Activated CD4-positive, alpha-beta T cell treated with anti-CD3 and anti-CD28 coated beads for 36 hours (primary cell): Measurements from ENCODE around the gene C1orf159. TPM values are rescaled to one million over a fixed set of nuclear protein-coding genes. Genes with fewer than 3 reads are reported as not detected.

ENCODE experiments used
- ATAC-seq: fragments of 200-7000 bp; cut with Tn5 transposase; one replicate; pipeline ENCODE4 v1.10.0; 2021; ENCODE audit warnings: mild to moderate bottlenecking, moderate library complexity
- CTCF ChIA-PET: fragments of 350-600 bp; sonication (Branson Sonifier 250); formaldehyde crosslinking; loops from one replicate; lab custom pipeline; 2021; ENCODE audit warnings: antibody characterized with exemption; lab: Charles Lee
- POLR2A ChIA-PET: fragments of 350-600 bp; sonication (Branson Sonifier 250); formaldehyde crosslinking; loops from one replicate; lab custom pipeline; 2021; ENCODE audit warnings: antibody characterized with exemption, inconsistent platforms; lab: Charles Lee
- DNase-seq: peaks from one replicate; pipeline ENCODE4 v3.0.0-alpha.2; 2020
- H3K27ac Mint-ChIP-seq: one replicate; pipeline ENCODE4 v1.8.0; 2021; ENCODE audit warnings: mixed read lengths
- H3K27me3 Mint-ChIP-seq: one replicate; pipeline ENCODE4 v1.8.0; 2021; ENCODE audit warnings: mixed read lengths
- H3K36me3 Mint-ChIP-seq: one replicate; pipeline ENCODE4 v1.8.0; 2021; ENCODE audit warnings: low read depth, mixed read lengths
- H3K4me1 Mint-ChIP-seq: one replicate; pipeline ENCODE4 v1.8.0; 2021; ENCODE audit warnings: mixed read lengths
- H3K4me3 Mint-ChIP-seq: one replicate; pipeline ENCODE4 v1.8.0; 2021; ENCODE audit warnings: mild to moderate bottlenecking, moderate library complexity, mixed read lengths
- H3K9me3 Mint-ChIP-seq: one replicate; pipeline ENCODE4 v1.8.0; 2021; ENCODE audit warnings: low read depth, mixed read lengths
- intact Hi-C, 2 experiments: fragments of 100-400 bp; cut with DNase I in 1 of 2; cut with micrococcal nuclease in 1 of 2; formaldehyde crosslinking; loops; one replicate each; pipeline versions ENCODE4 v1.14.2 to v1.15.1; 2022 to 2024; cut with DNase I, micrococcal nuclease
- total RNA-seq, 2 experiments: library from RNA; stranded (reverse); gene quantifications; one replicate each; pipeline ENCODE4 v1.2.3, GENCODE V29; 2021

Gene C1orf159
- total RNA-seq, 2 experiments from 2014 or later = 11.3 to 13.5 TPM

GRCh38 chr1:1033009-1033587 is 82.8 kb downstream of the C1orf159 start:
- CTCF ChIA-PET = interaction anchor here (0.7 to 1.3 kb wide), 9 partner anchors 9 to 258 kb away, joined by 3 to 6 read pairs (median 3); no protein-coding TSS in a partner anchor

GRCh38 chr1:1032424-1032823 is 83.5 kb downstream of the C1orf159 start:
- peak; percentile 56 for DNase-seq
- ChIA-PET POLR2A (interaction anchor here (1.1 kb wide), 1 partner anchor 31 kb away, joined by 5 read pairs; no protein-coding TSS in a partner anchor), CTCF (interaction anchor here (0.5 to 1.0 kb wide), 5 partner anchors 31 to 258 kb away, joined by 3 to 4 read pairs (median 3); no protein-coding TSS in a partner anchor)
- peak; percentile 15 for ATAC-seq
- peak overlapping the region; percentile 49 for H3K4me3 Mint-ChIP-seq
- no peaks in the 10 kb centered on the region for H3K36me3 Mint-ChIP-seq
- peaks cover 5% of the 10 kb centered on the region for H3K4me1 Mint-ChIP-seq
- intact Hi-C loops = loop anchor here (2.0 to 10.0 kb wide), 4 partner anchors 30 to 272 kb away; partner anchors contain the start of genes ACAP3 (in 1 of the 2), PERM1 (in 1 of the 2) and PUSL1 (in 1 of the 2)
- H3K9me3 Mint-ChIP-seq = no peaks in the 10 kb centered on the region
- H3K27me3 Mint-ChIP-seq = peaks cover 16% of the 10 kb centered on the region
- H3K27ac Mint-ChIP-seq = peak overlapping the region; percentile 23

More at GRCh38 chr1:1033009-1033587, 82.8 kb downstream of the C1orf159 start:
- peak; percentile 97 for DNase-seq
- POLR2A ChIA-PET = interaction anchor here (0.5 to 1.1 kb wide), 2 partner anchors 16 to 31 kb away, joined by 3 to 5 read pairs; no protein-coding TSS in a partner anchor
- peak overlapping the region; percentile 33 for H3K4me3 Mint-ChIP-seq
- no peak overlapping the region for H3K27ac Mint-ChIP-seq
- H3K9me3 Mint-ChIP-seq = no peaks in the 10 kb centered on the region
- peaks cover 18% of the 10 kb centered on the region for H3K27me3 Mint-ChIP-seq
- H3K4me1 Mint-ChIP-seq = peaks cover 5% of the 10 kb centered on the region
- ATAC-seq = peak; percentile 95
- intact Hi-C loops = loop anchor here (1.0 to 10.0 kb wide), 15 partner anchors 14 to 342 kb away; partner anchors contain the start of genes C1orf159 (in 2 of the 2), PUSL1 (in 2 of the 2), ACAP3 (in 1 of the 2) and AURKAIP1 (in 1 of the 2)
- no peaks in the 10 kb centered on the region for H3K36me3 Mint-ChIP-seq

Other genes with a start within 250 kb of the C1orf159 start
- not detected for gene SAMD11, start 192.2 kb downstream of the C1orf159 start, total RNA-seq
- 100 to 1,000 TPM; 112 to 134 TPM for gene NOC2L, start 156.8 kb downstream of the C1orf159 start, total RNA-seq
- gene KLHL17, start 155.5 kb downstream of the C1orf159 start, total RNA-seq = 10 to 100 TPM; 16.8 to 21.7 TPM
- 1 to 10 TPM; 1.1 to 1.4 TPM for gene PLEKHN1, start 149.6 kb downstream of the C1orf159 start, total RNA-seq
- not detected for gene PERM1, start 134.0 kb downstream of the C1orf159 start, total RNA-seq
- gene HES4, start 116.0 kb downstream of the C1orf159 start, total RNA-seq = 1 to 10 TPM; 3.5 to 4.2 TPM
- 10 to 100 TPM; 30.5 to 51.7 TPM for gene ISG15, start 102.6 kb downstream of the C1orf159 start, total RNA-seq
- 10 to 100 TPM; 22.7 to 24.4 TPM for gene AGRN, start 96.0 kb downstream of the C1orf159 start, total RNA-seq
- gene RNF223, start 41.8 kb downstream of the C1orf159 start, total RNA-seq = not detected
- not detected for gene TTLL10, start 57.8 kb upstream of the C1orf159 start, total RNA-seq
- gene TNFRSF18, start 90.5 kb upstream of the C1orf159 start, total RNA-seq = 100 to 1,000 TPM in 1 of 2 experiments, 10 to 100 TPM in 1; 95.0 to 164 TPM
- 100 to 1,000 TPM; 340 to 418 TPM for gene TNFRSF4, start 98.1 kb upstream of the C1orf159 start, total RNA-seq
- gene SDF4, start 115.9 kb upstream of the C1orf159 start, total RNA-seq = 100 to 1,000 TPM; 108 to 128 TPM
- gene B3GALT6, start 116.1 kb upstream of the C1orf159 start, total RNA-seq = 10 to 100 TPM in 1 of 2 experiments, 1 to 10 TPM in 1; 9.4 to 12.2 TPM
- 1 to 10 TPM; 1.1 to 1.6 TPM for gene C1QTNF12, start 130.6 kb upstream of the C1orf159 start, total RNA-seq
- gene UBE2J2, start 157.8 kb upstream of the C1orf159 start, total RNA-seq = 10 to 100 TPM; 57.4 to 60.2 TPM
- 1 to 10 TPM; 3.6 to 3.8 TPM for gene SCNN1D, start 164.3 kb upstream of the C1orf159 start, total RNA-seq
- 10 to 100 TPM; 17.5 to 24.3 TPM for gene ACAP3, start 191.8 kb upstream of the C1orf159 start, total RNA-seq
- 10 to 100 TPM; 13.7 to 18.0 TPM for gene PUSL1, start 192.5 kb upstream of the C1orf159 start, total RNA-seq
- gene INTS11, start 208.6 kb upstream of the C1orf159 start, total RNA-seq = 100 to 1,000 TPM; 117 to 151 TPM
- 10 to 100 TPM in 1 of 2 experiments, 1 to 10 TPM in 1; 9.9 to 11.4 TPM for gene CPTP, start 208.7 kb upstream of the C1orf159 start, total RNA-seq
- under 1 TPM; 0.28 to 0.41 TPM for gene TAS1R3, start 215.2 kb upstream of the C1orf159 start, total RNA-seq
- 10 to 100 TPM; 35.3 to 35.5 TPM for gene DVL1, start 233.3 kb upstream of the C1orf159 start, total RNA-seq
- gene MXRA8, start 242.5 kb upstream of the C1orf159 start, total RNA-seq = under 1 TPM; 0.25 to 0.49 TPM